IPS-18a (cell line): ENCODE results near the gene GPR162.

Source experiments
- H3K27ac ChIP-seq: one replicate; pipeline ENCODE4 v1.5.1; 2013; ENCODE audit warnings: low read length
- H3K27me3 ChIP-seq: one replicate; pipeline ENCODE4 v1.6.1; 2013; ENCODE audit warnings: mild to moderate bottlenecking, low read length; ENCODE audit not compliant: control insufficient read depth, insufficient read depth
- H3K36me3 ChIP-seq: one replicate; pipeline ENCODE4 v1.6.1; 2013; ENCODE audit warnings: low read depth, low read length; ENCODE audit not compliant: control insufficient read depth
- H3K4me1 ChIP-seq: one replicate; pipeline ENCODE4 v1.6.1; 2013; ENCODE audit warnings: low read depth, low read length; ENCODE audit not compliant: control insufficient read depth
- H3K4me3 ChIP-seq: one replicate; pipeline ENCODE4 v1.5.1; 2013; ENCODE audit warnings: low read length
- H3K9ac ChIP-seq: one replicate; pipeline ENCODE4 v1.6.1; 2013; ENCODE audit warnings: mild to moderate bottlenecking, low read length, moderate library complexity
- H3K9me3 ChIP-seq: one replicate; pipeline ENCODE4 v1.6.1; 2013; ENCODE audit warnings: low read depth, low read length; ENCODE audit not compliant: control insufficient read depth

The GPR162 gene

GRCh38 chr12:6826125-6826733, 4.6 kb downstream of the GPR162 start:
- Histone ChIP-seq H3K27ac (no peak overlapping the region), H3K4me1 (peaks cover 10% of the 10 kb centered on the region), H3K27me3 (peaks cover 12% of the 10 kb centered on the region), H3K9me3 (no peaks in the 10 kb centered on the region), H3K36me3 (peaks cover 8% of the 10 kb centered on the region), H3K9ac (no peak overlapping the region), H3K4me3 (no peak overlapping the region)

GRCh38 chr12:6826734-6827436, 5.3 kb downstream of the GPR162 start:
- Histone ChIP-seq H3K27me3 (peaks cover 12% of the 10 kb centered on the region), H3K36me3 (peaks cover 15% of the 10 kb centered on the region), H3K4me1 (peaks cover 10% of the 10 kb centered on the region), H3K9me3 (no peaks in the 10 kb centered on the region), H3K27ac (no peak overlapping the region), H3K9ac (no peak overlapping the region), H3K4me3 (no peak overlapping the region)

GRCh38 chr12:6827437-6827911, 5.9 kb downstream of the GPR162 start:
- H3K9ac ChIP-seq = no peak overlapping the region
- H3K27me3 ChIP-seq = peaks cover 12% of the 10 kb centered on the region
- no peak overlapping the region for H3K4me3 ChIP-seq
- peaks cover 5% of the 10 kb centered on the region for H3K4me1 ChIP-seq
- H3K36me3 ChIP-seq = peaks cover 19% of the 10 kb centered on the region
- H3K9me3 ChIP-seq = no peaks in the 10 kb centered on the region
- no peak overlapping the region for H3K27ac ChIP-seq

- peak within 1 kb of the TSS; percentile 84 for H3K4me3 ChIP-seq
- H3K9me3 ChIP-seq = no peaks in the 10 kb centered on the region
- no peak within 1 kb of the TSS for H3K27ac ChIP-seq
- H3K9ac ChIP-seq = peak within 1 kb of the TSS; percentile 61
- H3K4me1 ChIP-seq = peaks cover 5% of the 10 kb centered on the region
- H3K36me3 ChIP-seq = peaks cover 21% of the 10 kb centered on the region
- H3K27me3 ChIP-seq = peaks cover 12% of the 10 kb centered on the region
These were observed 6.6 kb downstream of the GPR162 start, which contains the start of gene P3H3 for GRCh38 chr12:6827982-6828780. P3H3 (plus strand) TSS chr12:6828407; CDS start chr12:6828441, 34 bp downstream.

- Histone ChIP-seq H3K4me1 (peaks cover 5% of the 10 kb centered on the region), H3K27me3 (peaks cover 12% of the 10 kb centered on the region), H3K4me3 (peak overlapping the region; percentile 84), H3K36me3 (peaks cover 29% of the 10 kb centered on the region), H3K9me3 (no peaks in the 10 kb centered on the region), H3K9ac (peak overlapping the region; percentile 61), H3K27ac (no peak overlapping the region)
These were observed 7.3 kb downstream of the GPR162 start for GRCh38 chr12:6828781-6829535.

GRCh38 chr12:6829536-6830220, 8.1 kb downstream of the GPR162 start:
- Histone ChIP-seq H3K9me3 (no peaks in the 10 kb centered on the region), H3K4me3 (peak overlapping the region; percentile 84), H3K9ac (peak overlapping the region; percentile 61), H3K36me3 (peaks cover 34% of the 10 kb centered on the region), H3K27ac (no peak overlapping the region), H3K4me1 (peaks cover 5% of the 10 kb centered on the region), H3K27me3 (peaks cover 8% of the 10 kb centered on the region)

GRCh38 chr12:6830286-6830890, 8.8 kb downstream of the GPR162 start:
- H3K9me3 ChIP-seq = no peaks in the 10 kb centered on the region
- peaks cover 34% of the 10 kb centered on the region for H3K36me3 ChIP-seq
- peaks cover 1% of the 10 kb centered on the region for H3K27me3 ChIP-seq
- H3K4me1 ChIP-seq = peaks cover 5% of the 10 kb centered on the region
- no peak overlapping the region for H3K9ac ChIP-seq
- H3K4me3 ChIP-seq = no peak overlapping the region
- H3K27ac ChIP-seq = no peak overlapping the region

GRCh38 chr12:6830999-6831398, 9.4 kb downstream of the GPR162 start:
- Histone ChIP-seq H3K4me3 (no peak overlapping the region), H3K27ac (no peak overlapping the region), H3K9me3 (no peaks in the 10 kb centered on the region), H3K9ac (no peak overlapping the region), H3K36me3 (peaks cover 34% of the 10 kb centered on the region), H3K27me3 (no peaks in the 10 kb centered on the region), H3K4me1 (peaks cover 5% of the 10 kb centered on the region)

- no peak overlapping the region for H3K27ac ChIP-seq
- H3K27me3 ChIP-seq = no peaks in the 10 kb centered on the region
- H3K36me3 ChIP-seq = peaks cover 34% of the 10 kb centered on the region
- no peak overlapping the region for H3K9ac ChIP-seq
- H3K4me1 ChIP-seq = peaks cover 5% of the 10 kb centered on the region
- H3K4me3 ChIP-seq = no peak overlapping the region
- H3K9me3 ChIP-seq = no peaks in the 10 kb centered on the region
These were observed 9.9 kb downstream of the GPR162 start for GRCh38 chr12:6831450-6831995.

GRCh38 chr12:6832125-6832524, 10.5 kb downstream of the GPR162 start:
- Histone ChIP-seq H3K9ac (no peak overlapping the region), H3K4me1 (peaks cover 2% of the 10 kb centered on the region), H3K4me3 (no peak overlapping the region), H3K36me3 (peaks cover 37% of the 10 kb centered on the region), H3K9me3 (no peaks in the 10 kb centered on the region), H3K27ac (no peak overlapping the region), H3K27me3 (no peaks in the 10 kb centered on the region)
